BLaER1 treated with 17β-estradiol and CSF1 and Interleukin-3, amounts not matched to agents 10 nM and 100 nM (cell line): Measurements from ENCODE around the gene GPC2.

Experiments used
- H3K27ac ChIP-seq, 11 experiments: shearing (Covaris generic); formaldehyde crosslinking; 2 replicates each; pipeline ENCODE4 v1.8.1; 2022
- H3K27me3 ChIP-seq, 11 experiments: shearing (Covaris generic); formaldehyde crosslinking; 2 replicates each; pipeline ENCODE4 v1.8.1; 2022
- H3K36me3 ChIP-seq, 11 experiments: shearing (Covaris generic); formaldehyde crosslinking; 2 replicates each; pipeline ENCODE4 v1.8.1; 2022
- H3K4me1 ChIP-seq, 10 experiments: shearing (Covaris generic); formaldehyde crosslinking; 2 replicates each; pipeline ENCODE4 v1.8.1; 2022
- H3K4me2 ChIP-seq, 11 experiments: shearing (Covaris generic); formaldehyde crosslinking; 2 replicates each; pipeline ENCODE4 v1.8.1; 2022
- H3K4me3 ChIP-seq, 10 experiments: shearing (Covaris generic); formaldehyde crosslinking; 2 replicates each; pipeline ENCODE4 v1.8.1; 2022
- H3K9ac ChIP-seq, 11 experiments: shearing (Covaris generic); formaldehyde crosslinking; 2 replicates each; pipeline ENCODE4 v1.8.1; 2022
- H3K9me3 ChIP-seq, 11 experiments: shearing (Covaris generic); formaldehyde crosslinking; replicated peaks in 1 of 11; 2 replicates each; pipeline ENCODE4 v1.8.1; 2022
- H4K20me1 ChIP-seq, 11 experiments: shearing (Covaris generic); formaldehyde crosslinking; 2 replicates each; pipeline ENCODE4 v1.8.1; 2022
- Cebpa-rat ChIP-seq, 11 experiments: shearing (Covaris generic); IDR thresholded peaks; 2 replicates each; pipeline ENCODE4 v1.8.1; 2022

The GPC2 gene

GRCh38 chr7:100176096-100177044 is 811 bp downstream of the GPC2 start:
- H3K9me3 ChIP-seq, result peaks cover 0 to 7% (median 4%) of the 10 kb centered on the region in 11 experiments; a peak in 9 of 22 replicates
- peak overlapping the region; percentile 53 to 98 (median 90) for H3K4me3 ChIP-seq
- peaks cover 0 to 42% (median 15%) of the 10 kb centered on the region in 11 experiments; a peak in 17 of 22 replicates for H4K20me1 ChIP-seq
- H3K9ac ChIP-seq, result peak overlapping the region; percentile 47 to 92 (median 89); a peak in 21 of 22 replicates
- peaks cover 18 to 28% (median 24%) of the 10 kb centered on the region in 11 experiments for H3K27me3 ChIP-seq
- no peak for TF ChIP-seq Cebpa-rat (IDR thresholded peaks at IDR 0.05)
- peaks cover 0 to 32% (median 28%) of the 10 kb centered on the region in 11 experiments; a peak in 17 of 22 replicates for H3K36me3 ChIP-seq
- peaks cover 11 to 41% (median 35%) of the 10 kb centered on the region in 10 experiments for H3K4me1 ChIP-seq
- H3K27ac ChIP-seq, result peak overlapping the region in 9 of 11 experiments; percentile 55 to 90 (median 85); a peak in 17 of 22 replicates
- peak overlapping the region; percentile 81 to 99 (median 93) for H3K4me2 ChIP-seq

GRCh38 chr7:100175296-100175935 is 1.8 kb downstream of the GPC2 start:
- H3K4me2 ChIP-seq, result peak overlapping the region in 9 of 11 experiments; percentile 26 to 97 (median 59); a peak in 15 of 22 replicates
- peaks cover 0 to 32% (median 28%) of the 10 kb centered on the region in 11 experiments; a peak in 17 of 22 replicates for H3K36me3 ChIP-seq
- no peak overlapping the region for H3K27ac ChIP-seq
- 0 out of 22 replicates have a peak overlapping the region, but pooled peaks of 4 of the 11 experiments have one; percentile 9 to 24 (median 19) for H3K9ac ChIP-seq
- peaks cover 0 to 52% (median 24%) of the 10 kb centered on the region in 11 experiments; a peak in 18 of 22 replicates for H4K20me1 ChIP-seq
- no peak for TF ChIP-seq Cebpa-rat (IDR thresholded peaks at IDR 0.05)
- peak overlapping the region in 1 of 10 experiments; percentile 19; a peak in 1 of 20 replicates for H3K4me3 ChIP-seq
- peaks cover 11 to 44% (median 35%) of the 10 kb centered on the region in 10 experiments for H3K4me1 ChIP-seq
- peaks cover 27 to 38% (median 33%) of the 10 kb centered on the region in 11 experiments for H3K27me3 ChIP-seq
- H3K9me3 ChIP-seq, result peaks cover 0 to 7% (median 4%) of the 10 kb centered on the region in 11 experiments; a peak in 9 of 22 replicates

- peaks cover 0 to 38% (median 28%) of the 10 kb centered on the region in 11 experiments; a peak in 17 of 22 replicates for H3K36me3 ChIP-seq
- H3K4me1 ChIP-seq, result peaks cover 14 to 50% (median 41%) of the 10 kb centered on the region in 10 experiments
- peaks cover 34 to 46% (median 41%) of the 10 kb centered on the region in 11 experiments for H3K27me3 ChIP-seq
- H3K9ac ChIP-seq, result no peak overlapping the region
- H3K9me3 ChIP-seq, result peaks cover 0 to 7% (median 4%) of the 10 kb centered on the region in 11 experiments; a peak in 9 of 22 replicates
- H3K4me2 ChIP-seq, result peak overlapping the region in 5 of 11 experiments; percentile 7 to 94 (median 39); a peak in 3 of 22 replicates
- no peak for TF ChIP-seq Cebpa-rat (IDR thresholded peaks at IDR 0.05)
- H3K27ac ChIP-seq, result no peak overlapping the region
- peaks cover 0 to 60% (median 29%) of the 10 kb centered on the region in 11 experiments; a peak in 18 of 22 replicates for H4K20me1 ChIP-seq
- no peak overlapping the region for H3K4me3 ChIP-seq
Observed at GRCh38 chr7:100174582-100174981, 2.6 kb downstream of the GPC2 start.

- Histone ChIP-seq H3K4me3 (no peak overlapping the region), H3K27ac (no peak overlapping the region), H3K27me3 (peaks cover 38 to 52% (median 48%) of the 10 kb centered on the region in 11 experiments), H3K9ac (no peak overlapping the region), H3K9me3 (peaks cover 0 to 7% (median 4%) of the 10 kb centered on the region in 11 experiments; a peak in 9 of 22 replicates), H3K36me3 (peaks cover 0 to 38% (median 28%) of the 10 kb centered on the region in 11 experiments; a peak in 17 of 22 replicates), H4K20me1 (peaks cover 0 to 65% (median 29%) of the 10 kb centered on the region in 11 experiments; a peak in 18 of 22 replicates), H3K4me2 (peak overlapping the region in 3 of 11 experiments; percentile 7 to 52 (median 15); a peak in 2 of 22 replicates), H3K4me1 (peaks cover 20 to 56% (median 47%) of the 10 kb centered on the region in 10 experiments)
- TF ChIP-seq Cebpa-rat (IDR thresholded peaks at IDR 0.05), result no peak
Observed at GRCh38 chr7:100173806-100174495, 3.2 kb downstream of the GPC2 start.

GRCh38 chr7:100171840-100172239 is 5.3 kb downstream of the GPC2 start:
- Histone ChIP-seq H3K4me1 (peaks cover 41 to 77% (median 68%) of the 10 kb centered on the region in 10 experiments), H4K20me1 (peaks cover 0 to 85% (median 30%) of the 10 kb centered on the region in 11 experiments; a peak in 18 of 22 replicates), H3K4me3 (peak overlapping the region in 6 of 10 experiments; percentile 13 to 41 (median 31); a peak in 7 of 20 replicates), H3K9ac (no peak overlapping the region), H3K27ac (no peak overlapping the region), H3K36me3 (peaks cover 0 to 38% (median 28%) of the 10 kb centered on the region in 11 experiments; a peak in 17 of 22 replicates), H3K9me3 (no peaks in the 10 kb centered on the region), H3K4me2 (peak overlapping the region; percentile 65 to 99 (median 77)), H3K27me3 (peaks cover 38 to 73% (median 68%) of the 10 kb centered on the region in 11 experiments)
- TF ChIP-seq Cebpa-rat (IDR thresholded peaks at IDR 0.05), result no peak

GRCh38 chr7:100171087-100171681 is 6.0 kb downstream of the GPC2 start:
- Histone ChIP-seq H3K27me3 (peaks cover 38 to 80% (median 74%) of the 10 kb centered on the region in 11 experiments), H3K4me2 (peak overlapping the region; percentile 65 to 99 (median 77)), H3K4me1 (peaks cover 42 to 77% (median 69%) of the 10 kb centered on the region in 10 experiments), H3K36me3 (peaks cover 0 to 38% (median 28%) of the 10 kb centered on the region in 11 experiments; a peak in 17 of 22 replicates), H3K9me3 (no peaks in the 10 kb centered on the region), H4K20me1 (peaks cover 0 to 81% (median 29%) of the 10 kb centered on the region in 11 experiments; a peak in 18 of 22 replicates), H3K9ac (no peak overlapping the region), H3K27ac (no peak overlapping the region), H3K4me3 (peak overlapping the region in 5 of 10 experiments; percentile 23 to 41 (median 34); a peak in 7 of 20 replicates)
- no peak for TF ChIP-seq Cebpa-rat (IDR thresholded peaks at IDR 0.05)
